ENCODE results near the gene TAF10.

TAF10 gene

DNA sequence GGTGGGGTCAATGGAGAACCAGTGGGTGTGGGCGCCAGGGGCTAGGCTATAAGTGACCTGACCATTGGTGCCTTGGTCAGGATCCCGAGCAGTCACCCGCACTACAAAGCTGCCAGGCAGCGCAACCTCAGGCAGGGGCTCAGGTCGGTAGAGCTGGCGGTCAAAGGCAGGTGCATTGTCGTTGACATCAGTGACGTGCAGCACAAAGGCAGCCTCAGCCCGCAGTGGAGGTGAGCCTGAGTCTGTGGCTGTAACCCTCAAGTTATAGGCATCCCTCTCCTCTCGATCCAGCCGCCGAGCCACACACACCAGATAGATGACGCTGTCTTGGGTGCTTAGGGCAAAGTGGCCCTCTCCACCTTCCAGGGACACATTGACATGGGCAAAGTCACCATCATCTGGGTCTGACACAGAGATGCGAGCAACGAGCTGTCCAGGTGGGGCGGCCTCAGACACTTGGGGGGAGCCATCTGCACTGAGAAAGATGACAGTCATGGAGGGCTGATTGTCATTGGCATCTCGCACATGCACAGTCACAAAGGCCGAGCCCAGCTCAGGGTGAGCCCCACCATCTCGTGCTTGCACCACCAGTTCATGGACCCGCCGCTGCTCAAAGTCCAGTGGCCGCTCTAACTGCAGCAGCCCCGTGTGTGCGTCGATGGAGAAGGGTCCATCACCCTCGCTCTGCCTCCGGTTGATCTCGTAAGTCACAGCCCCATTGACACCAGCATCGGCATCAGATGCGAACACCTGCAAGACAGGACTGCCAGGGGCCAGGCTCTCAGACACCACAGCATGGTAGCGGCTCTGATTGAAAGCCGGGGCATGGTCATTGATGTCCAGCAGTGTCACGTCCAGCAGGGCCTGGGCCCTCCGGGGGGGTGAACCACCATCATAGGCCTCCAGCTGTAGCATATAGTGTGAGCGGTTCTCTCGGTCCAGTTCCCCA, 28.3 kb upstream of the TAF10 start:
- DNase-seq: no peak

DNA sequence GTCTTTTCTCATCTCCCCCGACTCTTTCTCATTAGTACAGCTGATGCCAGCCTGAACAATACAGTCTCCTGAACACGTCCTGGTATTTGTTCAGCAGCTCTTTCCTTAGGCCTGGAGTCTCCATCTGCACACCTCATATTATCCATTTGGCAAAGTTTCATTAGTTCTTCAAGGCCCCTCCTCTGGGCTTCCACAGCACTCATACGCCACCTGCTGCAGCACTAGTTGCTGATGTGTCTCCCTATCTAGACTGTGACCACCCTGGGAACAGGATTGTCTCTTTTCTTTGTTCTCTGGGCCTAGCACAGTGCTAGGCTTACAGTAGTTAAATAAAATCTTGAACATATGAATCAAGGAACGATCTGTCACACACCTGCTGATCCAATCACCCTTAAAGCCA, 26.4 kb upstream of the TAF10 start:
- DNase-seq: no peak

DNA sequence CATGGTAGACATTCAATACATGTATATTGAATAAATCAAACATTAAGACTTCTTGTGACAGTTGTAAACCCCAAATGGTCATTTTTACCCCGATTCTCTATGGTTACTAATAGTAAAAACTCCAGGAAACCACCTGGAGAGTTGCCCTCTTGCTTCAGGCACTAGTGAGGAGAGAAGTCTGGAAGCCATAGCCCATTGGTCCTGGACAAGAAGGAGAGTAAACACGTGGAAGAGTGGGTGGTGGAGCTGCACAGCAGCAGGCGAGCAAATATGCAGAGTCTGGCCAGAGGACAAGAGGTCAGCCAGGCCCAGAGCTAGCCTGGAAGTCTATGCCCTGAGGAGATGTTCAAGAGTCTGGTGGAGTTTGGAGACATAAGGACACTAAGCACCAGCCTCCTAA, 25.9 kb upstream of the TAF10 start:
- DNase-seq: no peak

DNA sequence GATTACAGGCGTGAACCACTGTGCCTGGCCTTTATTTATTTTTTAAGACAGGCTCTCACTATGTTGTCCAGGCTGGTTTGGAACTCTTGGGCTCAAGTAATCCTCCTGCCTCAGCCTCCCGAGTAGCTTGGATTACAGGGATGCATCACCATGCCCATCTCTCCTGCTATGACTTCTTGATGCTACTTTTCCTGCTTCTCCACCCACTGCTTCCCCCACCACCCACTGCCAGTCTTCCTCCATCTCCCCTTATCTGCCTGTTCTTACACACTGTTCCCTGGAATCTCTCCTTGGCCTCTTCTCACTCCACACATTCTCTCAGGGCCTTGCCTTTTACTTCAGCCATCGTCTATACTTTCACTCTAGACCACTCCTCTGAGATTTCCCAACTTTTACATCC, 24.5 kb upstream of the TAF10 start:
- DNase-seq: no peak

DNA sequence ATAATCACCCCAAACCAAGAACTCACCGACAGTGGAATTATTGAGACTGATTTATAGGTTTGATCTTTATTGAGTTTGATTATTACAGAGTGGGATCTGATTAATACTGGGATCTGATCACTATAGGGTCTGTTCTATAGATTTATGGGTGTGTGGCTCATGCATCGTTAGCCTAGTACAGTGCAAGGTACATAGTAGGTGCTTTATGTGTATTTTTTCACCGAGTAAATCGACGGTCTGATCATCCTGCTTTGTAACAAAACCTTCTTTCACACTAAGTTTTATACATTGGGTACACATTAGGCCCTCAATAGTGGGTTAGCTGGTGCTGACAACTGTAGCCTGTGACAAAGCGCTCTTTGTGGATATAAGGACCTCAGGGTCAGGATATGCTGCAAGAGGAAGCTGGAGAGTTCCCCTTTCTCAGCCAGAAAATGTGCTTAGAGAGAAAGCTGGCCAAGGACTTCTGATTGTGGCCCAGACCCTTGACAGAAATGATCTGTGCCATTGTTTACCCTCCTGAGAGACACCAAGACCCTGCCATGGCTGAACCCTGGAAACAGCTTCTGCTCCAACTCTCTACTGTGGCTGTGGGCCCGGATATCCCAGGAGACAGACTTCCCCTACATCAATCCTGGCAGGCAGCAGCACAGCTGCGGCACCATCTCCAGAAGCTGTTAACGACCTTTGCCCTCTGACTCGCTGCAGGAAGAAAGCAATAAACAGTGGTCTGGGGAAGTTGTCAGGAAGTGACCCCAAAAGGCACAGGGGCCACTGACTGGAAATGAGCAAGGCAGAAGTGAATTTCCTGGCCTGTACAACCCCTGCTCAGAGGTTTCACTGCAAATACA, 23.3 kb upstream of the TAF10 start:
- DNase-seq: no peak

DNA sequence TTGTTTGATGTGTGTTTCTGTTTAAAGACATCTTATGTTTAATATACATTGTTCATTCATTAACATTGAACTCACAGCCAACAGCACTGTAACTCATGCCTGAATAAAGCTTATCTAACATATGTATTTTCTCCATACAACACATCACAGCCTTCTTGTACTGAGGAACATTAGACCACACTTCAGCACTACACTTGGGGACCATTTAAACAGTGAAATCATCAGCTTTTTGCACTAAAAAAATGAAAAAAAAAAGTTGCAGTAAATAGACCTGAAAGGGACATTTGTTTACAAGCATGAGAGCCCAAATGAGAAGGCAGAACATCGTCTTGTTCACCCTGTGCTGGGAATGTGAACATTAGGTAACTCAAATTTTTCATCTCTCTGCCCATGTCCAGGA, 22.5 kb upstream of the TAF10 start:
- DNase-seq: no peak

DNA sequence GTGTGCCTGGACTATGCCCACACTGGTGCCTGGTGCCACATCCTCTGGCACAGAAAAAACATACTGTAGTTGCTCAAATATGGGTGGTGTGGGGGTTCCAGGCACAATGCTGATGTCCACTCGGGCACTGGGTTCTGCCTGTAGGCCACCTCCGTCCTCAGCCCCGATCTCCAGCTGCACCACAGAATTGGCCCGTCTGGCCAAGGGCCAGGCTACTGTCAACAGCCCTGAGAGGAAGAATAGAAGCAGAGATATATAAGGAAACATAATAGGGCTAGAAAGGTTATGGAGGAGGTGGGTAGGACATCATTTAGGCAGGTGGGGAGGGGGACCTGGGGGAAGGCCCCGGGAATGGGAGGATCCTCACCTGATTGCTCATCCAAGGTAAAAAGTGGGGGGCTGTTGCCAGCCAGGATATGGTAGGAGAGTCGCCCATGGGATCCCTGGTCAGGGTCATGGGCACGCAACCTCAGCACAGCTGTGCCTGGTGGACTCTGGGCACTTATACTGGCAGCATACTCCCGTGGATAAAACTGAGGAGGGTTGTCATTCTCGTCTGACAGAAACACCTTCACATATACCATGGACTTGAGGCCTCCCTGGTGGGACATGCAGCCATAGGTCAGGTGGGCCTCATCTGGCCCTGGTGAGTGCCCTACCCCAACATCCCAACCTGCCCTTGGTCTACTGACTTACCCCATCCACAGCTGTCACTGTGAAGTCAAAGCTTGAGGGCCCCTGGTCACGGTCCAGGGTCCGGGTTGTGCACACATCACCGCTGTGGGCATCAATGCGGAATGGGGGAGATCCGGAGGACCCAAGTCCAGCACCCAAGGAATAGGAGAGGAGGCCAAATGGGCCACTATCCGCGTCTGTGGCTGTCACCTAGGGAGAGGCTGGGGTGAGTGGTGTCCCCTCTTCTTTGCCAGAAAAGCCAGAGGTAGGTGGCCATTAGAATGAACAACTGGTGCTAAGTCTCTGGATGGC, 21.7 kb upstream of the TAF10 start:
- DNase-seq: no peak

DNA sequence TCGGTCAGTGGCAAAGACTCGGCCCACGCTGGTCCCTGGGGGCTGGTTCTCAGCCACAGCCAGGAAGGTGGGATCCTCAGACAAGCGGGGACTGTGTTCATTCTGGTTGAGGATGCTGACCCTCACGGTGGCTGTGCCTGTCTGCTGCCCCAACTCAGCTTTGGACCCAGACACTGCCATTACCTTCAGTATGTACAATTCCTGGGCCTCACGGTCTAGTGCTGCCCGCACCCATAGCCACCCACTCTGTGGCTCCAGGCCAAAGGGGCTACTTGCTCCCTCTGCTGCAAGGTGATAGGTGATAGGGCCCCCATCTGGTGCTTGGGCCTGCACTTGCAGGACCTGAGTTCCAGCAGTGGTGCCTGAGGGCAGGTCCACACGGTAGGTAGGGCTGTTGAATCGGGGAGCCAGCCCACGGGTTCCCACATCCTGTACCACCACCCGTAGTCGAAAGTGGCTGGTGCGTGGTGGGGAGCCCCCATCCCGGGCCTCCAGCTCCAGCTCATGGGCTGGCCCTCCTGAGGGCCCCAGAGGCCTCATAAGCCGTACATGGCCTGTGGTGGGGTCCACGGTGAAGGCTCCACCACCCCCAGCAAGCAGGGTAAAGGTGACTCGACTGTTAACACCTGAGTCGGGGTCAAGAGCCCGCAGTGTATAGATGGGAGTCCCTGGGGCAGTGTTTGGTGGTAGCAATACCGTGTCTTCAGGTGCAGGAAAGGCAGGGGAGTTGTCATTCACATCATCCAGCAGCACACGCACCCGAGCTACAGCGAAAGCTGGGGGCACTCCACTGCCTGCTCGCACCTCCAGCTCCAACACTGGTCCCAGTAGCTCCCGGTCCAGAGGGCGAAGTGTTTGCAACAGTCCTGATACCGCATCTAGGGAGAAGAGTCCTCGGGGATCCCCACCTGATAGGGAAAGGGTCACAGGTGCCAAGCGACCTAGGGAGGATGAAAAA, 20.4 kb upstream of the TAF10 start:
- DNase-seq: no peak

DNA sequence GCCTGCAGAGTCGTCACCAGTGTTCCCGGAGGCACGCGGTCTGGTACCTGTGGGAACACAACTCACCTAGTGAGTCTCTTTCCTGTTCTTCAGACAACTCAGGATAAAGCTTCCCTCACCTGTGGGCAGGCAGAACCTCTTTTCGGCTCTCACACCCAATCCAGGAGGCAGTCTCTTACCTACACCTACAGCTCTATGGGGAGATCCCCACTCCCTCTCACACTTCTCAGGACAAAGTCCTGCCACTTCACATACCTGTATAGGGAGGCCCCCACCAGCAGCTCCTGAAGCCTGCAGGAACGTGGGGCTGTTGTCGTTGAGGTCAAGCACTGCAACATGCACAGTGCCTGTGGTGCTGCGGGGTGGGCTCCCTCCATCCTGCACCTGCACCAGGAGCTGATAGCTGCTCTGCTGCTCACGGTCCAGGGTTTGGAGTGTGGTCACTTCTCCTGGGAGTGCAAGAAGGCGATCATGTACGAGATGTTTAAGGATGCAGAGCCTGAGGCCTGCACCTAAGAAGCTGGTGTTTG, 19.4 kb upstream of the TAF10 start:
- DNase-seq: no peak

DNA sequence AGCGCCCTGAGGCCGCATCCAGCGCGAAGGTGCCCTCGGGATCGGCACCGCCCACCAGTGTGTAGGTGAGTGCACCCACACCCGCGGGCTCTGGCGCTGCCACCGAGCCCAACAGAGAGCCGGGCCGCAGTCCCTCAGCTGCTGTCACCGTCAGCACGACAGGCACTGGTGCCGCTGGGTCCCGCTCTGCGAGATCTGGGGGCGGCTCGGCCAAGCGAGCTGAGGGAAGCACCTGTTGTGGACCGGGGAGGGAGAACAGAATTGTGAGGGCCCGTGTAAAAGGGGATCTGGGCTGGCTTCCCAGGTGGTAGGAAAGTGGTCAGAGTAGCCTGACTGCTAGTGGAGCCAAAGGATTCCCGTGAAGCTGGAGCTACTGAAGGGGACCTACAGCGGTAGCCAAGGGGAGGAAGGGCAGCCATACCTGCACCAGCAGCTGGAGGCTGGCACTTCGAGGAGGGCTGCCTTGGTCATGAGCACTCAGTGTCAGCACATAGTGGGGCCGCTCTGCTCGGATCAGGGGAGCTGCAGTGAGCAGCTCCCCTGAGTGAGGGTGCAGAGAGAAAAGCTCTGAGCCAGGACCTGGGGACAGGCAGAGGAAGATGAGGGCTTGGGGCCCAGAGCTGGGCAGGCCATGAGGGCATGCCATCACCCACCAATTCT, 18.7 kb upstream of the TAF10 start:
- DNase-seq: no peak

DNA sequence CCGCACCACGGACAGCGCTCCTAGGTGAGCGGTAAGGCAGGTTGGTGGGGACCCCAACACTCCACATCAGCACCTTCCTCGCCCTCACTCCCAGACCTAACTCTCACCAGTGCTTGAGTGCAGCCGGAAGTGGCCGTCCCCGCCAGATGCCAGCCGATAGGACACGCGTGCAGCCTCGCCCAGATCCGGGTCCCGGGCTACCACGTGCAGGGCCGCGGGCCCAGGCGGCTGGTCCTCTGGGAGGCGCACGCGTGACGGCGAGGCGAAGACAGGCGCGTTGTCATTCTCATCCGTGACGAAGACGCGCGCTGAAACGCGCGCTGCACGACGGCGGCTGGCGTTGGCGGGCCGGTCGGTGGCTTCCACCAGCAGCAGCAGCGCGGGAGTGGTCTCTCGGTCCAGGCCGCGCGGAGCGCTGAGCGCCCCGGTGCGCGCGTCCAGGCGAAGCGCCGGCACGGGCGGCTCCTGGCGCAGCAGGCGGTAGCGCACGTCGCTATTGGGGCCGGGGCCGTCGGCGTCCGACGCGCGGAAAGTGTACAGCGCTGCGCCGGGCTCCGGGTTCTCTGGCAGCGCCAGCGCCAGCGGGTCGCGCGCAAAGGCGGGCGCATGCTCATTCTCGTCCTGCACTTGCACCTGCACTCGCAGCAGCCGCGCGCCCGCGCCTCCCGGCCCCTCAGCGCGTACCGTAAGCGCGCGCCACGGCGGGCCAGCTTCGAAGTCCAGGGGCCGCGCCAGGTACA, 18.0 kb upstream of the TAF10 start:
- DNase-seq: no peak

DNA sequence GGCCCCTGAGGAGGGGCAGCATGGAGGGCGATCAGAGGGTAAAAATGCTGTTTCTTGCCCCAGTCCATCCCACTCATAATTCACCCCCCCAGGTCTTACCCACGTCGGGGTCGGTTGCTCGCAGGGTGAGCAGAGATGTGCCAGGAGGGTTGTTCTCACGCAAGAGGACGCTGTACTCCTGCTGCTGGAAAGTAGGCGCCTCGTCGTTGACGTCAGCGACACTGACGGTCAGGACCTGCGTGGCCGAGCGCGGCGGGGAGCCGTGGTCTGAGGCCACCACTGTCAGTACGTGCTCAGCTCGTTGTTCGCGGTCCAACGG, 17.5 kb upstream of the TAF10 start:
- no peak for DNase-seq

DNA sequence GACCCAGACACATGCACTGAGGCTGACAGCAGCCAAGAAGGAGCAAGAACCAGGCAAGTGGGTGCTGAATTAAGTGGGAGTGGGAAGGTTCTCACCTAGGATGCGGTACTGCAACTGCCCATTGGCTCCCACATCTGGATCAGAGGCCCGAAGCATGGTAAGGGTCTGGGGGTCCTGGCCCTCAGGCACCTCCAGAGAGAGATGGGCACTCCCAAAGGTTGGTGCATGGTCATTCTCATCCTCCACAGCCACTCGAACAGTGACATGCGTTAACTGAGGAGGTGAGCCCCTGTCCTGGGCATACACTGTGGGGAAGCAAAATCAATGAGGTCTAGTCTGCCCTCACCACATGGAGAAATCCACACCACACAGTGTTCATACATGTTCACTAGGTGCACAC, 16.5 kb upstream of the TAF10 start:
- no peak for DNase-seq

DNA sequence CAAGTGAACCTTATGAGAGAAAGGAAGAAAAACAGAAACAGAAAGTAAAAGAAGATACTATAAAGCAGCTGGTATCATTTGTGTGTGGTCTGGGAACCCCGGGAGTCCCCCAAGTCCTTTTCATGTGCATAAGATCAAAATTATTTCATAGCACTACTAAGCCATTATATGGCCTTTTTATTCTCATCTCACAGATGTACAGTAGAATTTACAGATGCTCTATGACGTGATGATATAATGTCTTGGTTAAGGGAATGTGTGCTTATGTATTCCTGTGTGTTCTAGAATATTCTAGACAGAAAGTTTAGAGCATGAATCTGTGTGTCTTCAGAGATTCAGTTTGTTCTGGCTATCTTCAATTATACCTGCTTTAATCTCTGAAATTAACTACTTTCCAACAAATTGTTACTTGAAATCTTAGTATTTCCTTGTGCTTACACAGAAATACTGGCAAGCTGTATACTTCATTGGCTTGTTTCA, 15.8 kb upstream of the TAF10 start:
- DNase-seq: no peak

DNA sequence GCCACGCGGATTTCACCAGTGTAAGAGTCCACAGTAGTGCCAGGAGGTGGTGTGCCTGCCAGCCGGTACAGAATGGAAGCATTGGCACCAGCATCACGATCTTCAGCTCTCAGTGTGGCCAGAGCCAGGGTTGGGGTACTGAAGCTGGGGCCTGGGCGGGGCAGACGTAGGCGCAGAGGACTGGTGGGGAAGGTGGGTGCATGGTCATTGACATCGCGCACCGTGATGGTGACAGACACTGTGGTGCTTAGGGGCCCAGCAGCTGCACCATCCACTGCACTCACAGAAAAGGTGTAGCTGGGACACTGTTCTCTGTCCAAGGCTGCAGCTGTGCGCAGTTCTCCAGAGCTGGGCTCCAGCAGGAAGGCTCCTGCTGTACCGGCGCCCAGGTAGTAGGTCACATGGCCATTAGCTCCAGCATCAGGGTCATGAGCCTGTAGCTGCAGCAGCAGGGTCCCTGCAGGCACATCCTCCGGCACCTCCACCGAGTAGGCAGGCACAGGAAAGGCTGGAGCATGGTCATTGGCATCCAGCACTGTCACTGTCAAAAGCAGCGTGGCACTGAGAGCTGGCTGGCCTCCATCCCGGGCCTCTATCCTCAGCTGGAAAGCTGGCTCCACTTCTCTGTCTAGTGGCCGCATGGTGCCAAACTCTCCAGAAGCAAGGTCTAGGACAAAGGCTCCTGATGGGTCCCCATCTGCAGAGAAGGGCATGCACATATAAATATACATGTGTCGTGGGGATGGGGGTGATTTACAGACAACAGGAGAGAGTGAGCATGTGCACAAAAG, 15.2 kb upstream of the TAF10 start:
- DNase-seq: no peak

DNA sequence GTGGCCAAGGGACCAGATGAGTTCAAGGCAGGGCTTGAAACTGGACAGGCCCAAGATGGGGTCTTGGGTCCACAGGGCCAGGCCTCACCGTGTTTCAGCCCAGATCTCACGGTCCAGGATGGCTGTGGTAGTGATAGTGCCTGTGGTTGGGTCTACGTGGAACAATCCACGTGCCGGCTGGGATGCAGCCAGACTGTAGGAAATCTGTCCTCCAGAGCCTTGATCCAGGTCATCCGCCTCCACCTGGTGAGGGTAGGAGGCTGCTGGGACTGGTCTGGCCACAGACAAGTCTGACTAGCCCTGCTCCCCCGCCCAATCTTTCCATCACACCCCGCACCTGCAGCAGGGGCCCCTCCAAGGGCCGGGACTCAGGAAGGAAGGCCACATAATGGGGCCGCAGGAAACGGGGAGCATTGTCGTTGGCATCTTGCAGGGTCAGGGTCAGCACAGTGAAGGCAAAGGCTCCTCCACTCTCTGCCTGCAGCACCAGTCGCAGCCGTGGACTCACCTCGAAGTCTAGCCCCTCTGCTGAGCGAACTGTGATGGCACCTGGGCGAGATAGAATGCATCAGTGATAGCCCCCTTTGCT, 13.9 kb upstream of the TAF10 start:
- DNase-seq: no peak

DNA sequence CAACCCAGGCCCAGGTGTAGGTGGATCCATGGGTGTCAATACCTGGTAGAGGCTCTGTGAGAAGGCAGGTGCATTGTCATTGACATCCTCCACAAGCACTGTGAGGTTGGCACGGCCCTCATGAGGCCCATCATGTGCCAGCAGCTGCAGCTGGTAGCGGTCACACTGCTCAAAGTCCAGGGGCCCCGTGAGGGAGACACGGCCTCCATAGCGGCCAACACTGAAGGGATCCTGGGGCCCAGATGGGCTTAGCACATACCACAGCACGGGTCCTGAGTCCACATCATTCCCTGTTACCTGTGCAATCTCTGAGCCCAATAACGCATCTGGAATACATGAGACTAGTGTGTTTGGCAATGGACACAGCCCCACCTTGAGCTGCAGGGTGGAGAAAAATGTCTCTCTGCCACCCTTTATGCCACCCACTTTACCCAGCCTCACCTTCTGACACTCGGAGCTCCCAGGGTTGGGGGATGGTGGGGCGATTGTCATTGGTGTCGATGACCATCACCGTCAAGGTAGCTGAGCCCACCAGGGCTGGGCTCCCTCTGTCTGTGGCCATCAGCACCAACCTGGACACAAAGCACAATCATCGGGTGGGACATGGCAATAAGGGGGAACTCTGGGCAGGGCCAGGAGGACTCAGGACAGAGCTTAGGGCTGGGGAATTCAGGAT, 13.3 kb upstream of the TAF10 start:
- DNase-seq: peak; percentile 4

Measured in activated T-cell treated with anti-CD3 and anti-CD28 coated beads, Interleukin-2, amount 50 U/mL, for 1 hour (primary cell).